Body of pancreas (tissue), 4 donors: ENCODE measurements around the gene HECTD1. TPM values are rescaled to one million over a fixed set of nuclear protein-coding genes. Genes with fewer than 3 reads are reported as not detected.

Experiments used
- ATAC-seq: fragments of 150-250 bp; one replicate; pipeline ENCODE4 v1.9.1; 2016
- DNase-seq, 4 donors: peaks; one replicate each; pipeline ENCODE4 v3.0.0-alpha.2; 2019
- H3K27ac ChIP-seq, 4 donors: fragments of 200-600 bp; sonication (generic); 1 replicate in 3 of 4; 2 replicates in 1 of 4; pipeline versions ENCODE4 v1.5.1 to v1.6.1; 2016 to 2019; ENCODE audit warnings: mild to moderate bottlenecking in 1 of 4, mixed read lengths in 1 of 4, moderate library complexity in 1 of 4
- H3K27me3 ChIP-seq, 2 donors: fragments of 200-600 bp; sonication (generic); one replicate each; pipeline ENCODE4 v1.6.0; 2016; ENCODE audit warnings: mild to moderate bottlenecking in 1 of 2
- H3K36me3 ChIP-seq, 2 donors: fragments of 200-600 bp; sonication (generic); replicated peaks in 1 of 2; 2 replicates each; pipeline ENCODE4 v1.5.1; 2016; ENCODE audit warnings: low read depth in 2 of 2; ENCODE audit not compliant: insufficient read depth in 1 of 2
- H3K4me1 ChIP-seq: fragments of 200-600 bp; sonication (generic); one replicate; pipeline ENCODE4 v1.6.0; 2016
- H3K4me3 ChIP-seq, 2 donors: fragments of 200-600 bp; sonication (generic); 1 replicate in 1 of 2; 2 replicates in 1 of 2; pipeline ENCODE4 v1.5.1; 2016 to 2019
- H3K9me3 ChIP-seq, 3 donors: fragments of 200-600 bp; sonication (generic); 1 replicate in 2 of 3; 2 replicates in 1 of 3; pipeline ENCODE4 v1.5.1; 2016
- POLR2A ChIP-seq, 3 donors: fragments of 450-650 bp; IDR thresholded peaks; one replicate each; pipeline ENCODE4 v1.6.1; 2016; ENCODE audit warnings: antibody characterized with exemption in 3 of 3, mild to moderate bottlenecking in 2 of 3
- WGBS, 2 donors: methylation state at CpG; one replicate each; pipeline ENCODE4 v1.1.5; 2017; 5-methylcytosine and 5-hydroxymethylcytosine counted together
- intact Hi-C: fragments of 100-400 bp; cut with DNase I; formaldehyde crosslinking; loops from one replicate; pipeline ENCODE4 v1.15.1; 2023
- total RNA-seq, 2 donors: library from RNA; depleted of rRNA; stranded (reverse); fragments of >200 nt; gene quantifications; one replicate each; pipeline ENCODE4 v1.1.0, GENCODE V29; 2016
- TF ChIP-seq, protein P1 (sequence below), 7 experiments: fragments of 450-650 bp in 4 of 7; fragments of 200-600 bp in 3 of 7; sonication (generic) in 3 of 7; IDR thresholded peaks; one replicate each; pipeline ENCODE4 v1.5.1; 2016 to 2019; ENCODE audit warnings: antibody characterized with exemption in 7 of 7

The HECTD1 gene
- total RNA-seq, 2 donors from 2014 or later = 110 to 221 TPM

- TF ChIP-seq, protein P1, sequence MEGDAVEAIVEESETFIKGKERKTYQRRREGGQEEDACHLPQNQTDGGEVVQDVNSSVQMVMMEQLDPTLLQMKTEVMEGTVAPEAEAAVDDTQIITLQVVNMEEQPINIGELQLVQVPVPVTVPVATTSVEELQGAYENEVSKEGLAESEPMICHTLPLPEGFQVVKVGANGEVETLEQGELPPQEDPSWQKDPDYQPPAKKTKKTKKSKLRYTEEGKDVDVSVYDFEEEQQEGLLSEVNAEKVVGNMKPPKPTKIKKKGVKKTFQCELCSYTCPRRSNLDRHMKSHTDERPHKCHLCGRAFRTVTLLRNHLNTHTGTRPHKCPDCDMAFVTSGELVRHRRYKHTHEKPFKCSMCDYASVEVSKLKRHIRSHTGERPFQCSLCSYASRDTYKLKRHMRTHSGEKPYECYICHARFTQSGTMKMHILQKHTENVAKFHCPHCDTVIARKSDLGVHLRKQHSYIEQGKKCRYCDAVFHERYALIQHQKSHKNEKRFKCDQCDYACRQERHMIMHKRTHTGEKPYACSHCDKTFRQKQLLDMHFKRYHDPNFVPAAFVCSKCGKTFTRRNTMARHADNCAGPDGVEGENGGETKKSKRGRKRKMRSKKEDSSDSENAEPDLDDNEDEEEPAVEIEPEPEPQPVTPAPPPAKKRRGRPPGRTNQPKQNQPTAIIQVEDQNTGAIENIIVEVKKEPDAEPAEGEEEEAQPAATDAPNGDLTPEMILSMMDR (IDR thresholded peaks at IDR 0.05) = no peak
- TF ChIP-seq POLR2A (IDR thresholded peaks at IDR 0.05) = no peak
- WGBS, 2 donors = 92 to 93% methylated on average over 3 of the region's 3 CpGs
- H3K27ac ChIP-seq = no peak overlapping the region
- ATAC-seq = no peak
- no peaks in the 10 kb centered on the region for H3K4me1 ChIP-seq
- no peaks in the 10 kb centered on the region for H3K27me3 ChIP-seq
- H3K9me3 ChIP-seq = no peaks in the 10 kb centered on the region
- no peak overlapping the region for H3K4me3 ChIP-seq
- DNase-seq = no peak
- intact Hi-C loops = loop anchor here (10.0 kb wide), 1 partner anchor 109 kb away; no protein-coding TSS in a partner anchor
- no peaks in the 10 kb centered on the region for H3K36me3 ChIP-seq
Measured at GRCh38 chr14:31083781-31084180, 123.8 kb downstream of the HECTD1 start.

DNA sequence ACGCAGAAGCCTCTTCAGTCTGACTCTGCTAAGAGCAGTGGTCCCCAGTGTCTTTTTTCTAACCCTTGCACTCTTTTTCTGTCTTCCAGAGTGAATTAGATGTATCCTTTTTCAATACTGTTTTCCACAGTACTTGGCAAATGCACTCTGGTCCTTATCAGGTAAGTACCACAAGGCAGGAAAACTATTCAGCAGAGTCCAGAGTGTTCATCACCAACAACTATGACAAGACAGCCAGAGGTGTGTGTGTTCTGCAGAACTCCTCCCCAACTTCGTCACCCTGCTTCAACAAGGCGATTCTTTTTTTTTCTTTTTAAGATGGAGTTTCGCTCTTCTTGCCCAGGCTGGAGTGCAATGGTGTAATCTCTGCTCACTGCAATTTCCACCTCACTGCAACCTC lies 127.1 kb downstream of the HECTD1 start:
- Histone ChIP-seq H3K27ac (no peak overlapping the region), H3K4me1 (no peaks in the 10 kb centered on the region), H3K27me3 (no peaks in the 10 kb centered on the region), H3K9me3 (no peaks in the 10 kb centered on the region), H3K4me3 (no peak overlapping the region), H3K36me3 (no peaks in the 10 kb centered on the region)
- no peak for TF ChIP-seq POLR2A (IDR thresholded peaks at IDR 0.05)
- TF ChIP-seq, protein P1 (IDR thresholded peaks at IDR 0.05) = no peak
- intact Hi-C loops = loop anchor here (10.0 kb wide), 1 partner anchor 106 kb away; no protein-coding TSS in a partner anchor
- 94 to 95% methylated on average over 4 of the region's 4 CpGs for WGBS, 2 donors
- no peak for DNase-seq
- no peak for ATAC-seq

DNA sequence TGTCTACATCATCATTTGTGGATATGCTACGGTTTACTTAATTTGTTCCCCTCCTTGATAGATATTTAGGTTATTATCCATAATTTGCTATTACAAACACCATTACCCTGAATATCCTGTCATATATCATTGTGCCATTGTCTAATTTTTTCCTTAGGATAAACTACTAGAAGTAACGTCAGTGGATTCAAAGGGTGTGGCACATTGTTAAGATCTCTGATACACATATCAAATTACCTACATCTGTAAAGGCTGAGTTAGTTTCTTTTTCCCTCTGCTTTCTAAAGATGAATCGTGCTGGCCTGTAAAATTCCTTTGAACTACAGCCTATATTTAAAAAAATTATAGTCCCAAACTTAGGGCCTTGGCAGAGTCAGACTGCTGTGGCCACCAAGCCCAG lies 127.5 kb downstream of the HECTD1 start:
- Histone ChIP-seq H3K27me3 (no peaks in the 10 kb centered on the region), H3K9me3 (no peaks in the 10 kb centered on the region), H3K36me3 (no peaks in the 10 kb centered on the region), H3K4me1 (no peaks in the 10 kb centered on the region), H3K27ac (no peak overlapping the region), H3K4me3 (no peak overlapping the region)
- WGBS, 2 donors = 65 to 74% methylated on average over 3 of the region's 3 CpGs
- TF ChIP-seq, protein P1 (IDR thresholded peaks at IDR 0.05) = no peak
- intact Hi-C loops = loop anchor here (10.0 kb wide), 1 partner anchor 105 kb away; no protein-coding TSS in a partner anchor
- ATAC-seq (no peak), DNase-seq (no peak)

- no peak for DNase-seq
- intact Hi-C loops = no loop called here
- H3K36me3 ChIP-seq = no peaks in the 10 kb centered on the region
- no peak overlapping the region for H3K27ac ChIP-seq
- no peak overlapping the region for H3K4me3 ChIP-seq
- TF ChIP-seq POLR2A (IDR thresholded peaks at IDR 0.05) = no peak
- TF ChIP-seq, protein P1 (IDR thresholded peaks at IDR 0.05) = no peak
- H3K4me1 ChIP-seq = no peaks in the 10 kb centered on the region
- H3K27me3 ChIP-seq = no peaks in the 10 kb centered on the region
- WGBS, 2 donors = 44 to 50% methylated on average over 2 of the region's 2 CpGs
- H3K9me3 ChIP-seq = no peaks in the 10 kb centered on the region
- ATAC-seq = no peak
Measured at GRCh38 chr14:31078766-31079165, 128.8 kb downstream of the HECTD1 start.

GRCh38 chr14:31075144-31075543 lies 132.4 kb downstream of the HECTD1 start:
- Histone ChIP-seq H3K36me3 (no peaks in the 10 kb centered on the region), H3K27ac (no peak overlapping the region), H3K27me3 (no peaks in the 10 kb centered on the region), H3K9me3 (no peaks in the 10 kb centered on the region), H3K4me3 (no peak overlapping the region), H3K4me1 (no peaks in the 10 kb centered on the region)
- WGBS, 2 donors = 93 to 100% methylated on average over 2 of the region's 2 CpGs
- intact Hi-C loops = no loop called here
- no peak for DNase-seq
- no peak for TF ChIP-seq POLR2A (IDR thresholded peaks at IDR 0.05)
- TF ChIP-seq, protein P1 (IDR thresholded peaks at IDR 0.05) = no peak
- no peak for ATAC-seq
